H1 (cell line): ENCODE data around the gene SLCO4A1. TPM values are rescaled to one million over a fixed set of nuclear protein-coding genes. Genes with fewer than 3 reads are reported as not detected.

ENCODE experiments used
- CHD1 ChIP-seq: IDR thresholded peaks from 2 replicates; pipeline ENCODE4 v1.6.1; 2012; ENCODE audit warnings: low read depth, low read length, improper control_type of control experiment
- PHF8 ChIP-seq: fragments of 200-600 bp; sonication (generic); conservative IDR thresholded peaks from 2 replicates; pipeline ENCODE4 v1.7.1; 2012; ENCODE audit warnings: low read depth, mild to moderate bottlenecking, inconsistent platforms, low read length, moderate library complexity
- SAP30 ChIP-seq: fragments of 300-600 bp; sonication (generic); IDR thresholded peaks from 2 replicates; pipeline ENCODE4 v1.7.1; 2012; ENCODE audit warnings: low read length, moderate library complexity, mild to moderate bottlenecking, inconsistent platforms; ENCODE audit not compliant: insufficient read depth, insufficient replicate concordance
- TBP ChIP-seq: IDR thresholded peaks from 2 replicates; pipeline ENCODE4 v1.6.1; 2011; ENCODE audit warnings: low read depth, low read length, improper control_type of control experiment
- polyA plus RNA-seq, 7 experiments: library from polyadenylated mRNA; depleted of rRNA in 3 of 7; stranded (reverse) in 5 of 7; unstranded in 2 of 7; fragments of >200 nt in 5 of 7; fragments of 200-250 nt in 2 of 7; gene quantifications; 1 replicate in 5 of 7; 2 replicates in 1 of 7; 4 replicates in 1 of 7; pipeline versions ENCODE4 v1.2.1 to v1.2.3, GENCODE V29; 2011 to 2013; ENCODE audit warnings: missing spikeins in 2 of 7, mixed read lengths in 2 of 7
- total RNA-seq: library from RNA; stranded (reverse); fragmentation: NEBNext Ultra II Directional; extraction: Animal tissue kit (Norgen Biotek cat#: 25700); gene quantifications from 2 replicates; pipeline ENCODE4 v1.2.1, GENCODE V29; 2021

The SLCO4A1 gene
- total and polyA plus RNA-seq, 2 of the 8 experiments (the other 6 are each of a cell fraction or from before 2014, with no cell fraction given): 10.5 to 18.5 TPM

DNA sequence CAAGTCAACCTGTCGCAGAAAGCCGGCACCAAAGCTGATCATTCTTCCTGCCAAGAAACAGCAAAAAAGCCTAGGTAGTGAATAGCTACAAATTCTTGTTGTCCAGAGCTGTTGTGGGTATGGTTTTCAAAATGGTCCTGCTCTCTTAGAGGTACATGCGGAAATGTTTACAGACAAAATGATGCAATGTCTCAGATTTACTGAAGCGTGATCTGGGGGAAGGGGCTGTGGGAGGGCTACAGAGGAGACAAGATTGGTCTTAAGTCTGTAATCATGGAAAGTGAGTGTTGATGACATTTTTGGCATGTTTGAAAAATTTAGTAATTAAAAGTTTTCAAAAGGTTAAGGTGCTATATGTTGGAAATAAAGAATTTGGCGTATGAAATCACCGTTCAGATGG lies 72.5 kb downstream of the SLCO4A1 start (continued):
- TF ChIP-seq PHF8 (no peak), CHD1 (no peak), SAP30 (no peak), TBP (no peak)
- TF ChIP-seq, all 59 proteins: peak for 0
